ENCODE results near the gene NR6A1.

The NR6A1 gene

DNA sequence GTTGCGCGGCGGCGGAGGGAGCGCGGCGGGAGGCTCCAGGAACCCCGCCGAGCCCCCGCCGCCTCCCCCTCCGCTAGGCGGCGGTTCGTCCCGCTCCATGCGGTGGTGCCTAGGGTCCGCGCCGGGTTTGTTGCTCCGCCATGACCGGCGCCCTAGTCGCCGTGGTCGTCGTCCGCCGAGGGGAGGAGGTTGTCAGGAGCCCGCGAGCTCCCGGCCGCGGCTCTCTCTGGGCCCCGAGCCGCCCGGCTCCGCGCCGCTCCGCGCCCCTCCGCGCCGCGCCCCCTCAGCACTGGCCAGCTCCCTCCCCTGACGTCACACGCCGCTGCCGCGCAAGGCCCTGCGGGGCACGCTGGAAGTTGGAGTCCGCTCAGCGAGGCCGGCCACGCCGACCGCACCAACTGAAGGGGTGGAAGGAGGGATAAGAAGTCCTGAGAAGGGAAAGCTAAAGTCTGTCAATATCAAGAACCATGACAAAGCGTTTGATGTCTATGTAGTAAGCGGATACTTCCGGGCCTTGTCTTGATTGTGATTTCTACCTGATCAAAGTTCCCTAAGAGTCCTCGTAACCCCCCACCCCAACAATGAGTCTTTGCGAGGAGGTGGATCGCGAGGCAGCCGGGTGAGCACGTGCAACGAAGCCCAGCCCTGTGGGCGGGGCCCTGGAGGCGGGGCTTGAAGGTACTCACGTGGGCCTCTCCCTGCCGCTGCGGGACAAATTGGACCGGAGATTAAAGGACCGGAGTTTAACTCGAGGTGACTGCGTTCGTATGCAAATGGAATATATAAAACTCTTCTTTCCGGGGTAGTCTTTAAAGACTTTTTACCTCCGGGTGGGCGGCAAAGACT, at the start of gene NR6A1:
NR6A1 (minus strand) TSS at position 291 of the 846 bp plus-strand sequence.
- Histone ChIP-seq H3K9ac (no peak within 1 kb of the TSS), H3K27me3 (ENCODE audit: control insufficient read depth, insufficient read depth, low read length) (no peaks in the 10 kb centered on the region), H3K4me1 (no peaks in the 10 kb centered on the region), H3K27ac (peak within 1 kb of the TSS; percentile 70), H3K4me3 (ENCODE audit: low read depth, low read length) (peak within 1 kb of the TSS; percentile 76), H2AFZ (peak within 1 kb of the TSS; percentile 79), H3K79me2 (no peaks in the 10 kb centered on the region), H3K4me2 (ENCODE audit: low read length) (peak within 1 kb of the TSS; percentile 90), H3K9me3 (ENCODE audit: control insufficient read depth, low read length) (no peaks in the 10 kb centered on the region), H3K36me3 (ENCODE audit: control insufficient read depth, insufficient read depth, low read length) (no peaks in the 10 kb centered on the region)
- TF ChIP-seq, protein P1, sequence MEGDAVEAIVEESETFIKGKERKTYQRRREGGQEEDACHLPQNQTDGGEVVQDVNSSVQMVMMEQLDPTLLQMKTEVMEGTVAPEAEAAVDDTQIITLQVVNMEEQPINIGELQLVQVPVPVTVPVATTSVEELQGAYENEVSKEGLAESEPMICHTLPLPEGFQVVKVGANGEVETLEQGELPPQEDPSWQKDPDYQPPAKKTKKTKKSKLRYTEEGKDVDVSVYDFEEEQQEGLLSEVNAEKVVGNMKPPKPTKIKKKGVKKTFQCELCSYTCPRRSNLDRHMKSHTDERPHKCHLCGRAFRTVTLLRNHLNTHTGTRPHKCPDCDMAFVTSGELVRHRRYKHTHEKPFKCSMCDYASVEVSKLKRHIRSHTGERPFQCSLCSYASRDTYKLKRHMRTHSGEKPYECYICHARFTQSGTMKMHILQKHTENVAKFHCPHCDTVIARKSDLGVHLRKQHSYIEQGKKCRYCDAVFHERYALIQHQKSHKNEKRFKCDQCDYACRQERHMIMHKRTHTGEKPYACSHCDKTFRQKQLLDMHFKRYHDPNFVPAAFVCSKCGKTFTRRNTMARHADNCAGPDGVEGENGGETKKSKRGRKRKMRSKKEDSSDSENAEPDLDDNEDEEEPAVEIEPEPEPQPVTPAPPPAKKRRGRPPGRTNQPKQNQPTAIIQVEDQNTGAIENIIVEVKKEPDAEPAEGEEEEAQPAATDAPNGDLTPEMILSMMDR (IDR thresholded peaks at IDR 0.05), result peak; percentile 20

DNA sequence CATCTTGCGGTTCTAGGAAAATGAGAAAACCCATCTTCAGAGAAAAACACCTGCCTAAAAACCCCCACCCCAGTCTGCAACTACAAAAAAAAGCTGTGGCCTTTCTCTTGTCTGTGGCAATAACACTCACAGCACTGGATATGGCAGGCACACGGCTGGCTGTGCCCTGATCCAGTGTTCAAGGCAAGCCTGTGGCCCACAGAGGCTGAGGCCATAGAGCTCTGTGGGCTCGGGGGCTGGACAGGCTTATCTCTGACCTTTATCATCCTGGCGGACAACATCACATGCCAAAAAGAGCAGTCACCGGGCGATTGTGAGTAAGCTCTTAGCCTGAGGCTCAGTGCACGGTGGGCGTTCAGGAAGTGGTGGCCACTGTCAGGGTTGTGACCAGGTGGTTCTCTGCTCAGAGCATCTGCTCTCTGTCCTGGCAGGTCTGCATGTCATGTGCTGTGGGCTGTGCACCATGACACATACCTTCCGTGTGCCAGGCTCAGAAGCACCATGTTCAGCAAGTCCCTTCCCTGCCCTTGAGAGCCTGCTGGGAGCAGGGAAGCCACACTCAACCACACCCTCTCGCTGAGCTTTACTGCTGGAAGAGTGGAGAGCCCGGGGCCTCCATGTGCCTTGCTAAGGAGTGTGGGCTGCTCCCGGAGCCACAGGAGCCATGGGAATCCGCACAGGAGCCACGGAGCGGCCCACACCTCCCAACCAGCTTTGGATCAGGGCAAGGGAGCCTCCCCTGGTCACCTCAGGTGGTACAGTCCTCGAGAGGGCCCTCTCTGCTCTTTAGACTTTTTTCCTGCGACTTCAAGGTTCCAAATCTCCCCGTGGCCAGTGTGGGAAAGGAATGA, 47.5 kb upstream of the NR6A1 start:
- Histone ChIP-seq H3K27me3 (ENCODE audit: control insufficient read depth, insufficient read depth, low read length) (no peaks in the 10 kb centered on the region), H3K4me3 (ENCODE audit: low read depth, low read length) (no peak overlapping the region), H2AFZ (no peak overlapping the region), H3K9ac (no peak overlapping the region), H3K27ac (no peak overlapping the region), H3K4me2 (ENCODE audit: low read length) (no peak overlapping the region), H3K9me3 (ENCODE audit: control insufficient read depth, low read length) (no peaks in the 10 kb centered on the region), H3K4me1 (no peaks in the 10 kb centered on the region), H3K79me2 (no peaks in the 10 kb centered on the region), H3K36me3 (ENCODE audit: control insufficient read depth, insufficient read depth, low read length) (no peaks in the 10 kb centered on the region)
- TF ChIP-seq, protein P1 (IDR thresholded peaks at IDR 0.05), result no peak

DNA sequence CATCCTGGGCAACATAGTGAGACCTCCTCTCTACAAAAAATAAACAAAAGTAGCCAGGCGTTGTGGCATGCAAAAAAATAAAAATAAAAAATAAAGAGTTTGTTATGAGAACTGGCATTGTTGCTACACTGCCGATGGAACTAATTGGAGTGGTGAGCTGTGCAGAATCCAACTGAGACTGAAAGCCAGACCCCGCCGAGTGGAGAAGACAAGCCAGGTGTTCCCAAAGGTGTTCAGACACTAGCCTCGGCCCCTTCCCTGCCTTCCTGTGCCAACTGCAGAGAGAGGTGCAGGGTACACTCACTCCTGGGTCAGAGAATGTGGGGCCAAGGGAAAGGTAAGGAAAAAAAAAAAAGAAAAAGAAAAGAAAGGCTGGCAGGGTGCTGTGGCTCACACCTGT, 44.5 kb upstream of the NR6A1 start:
- no peak overlapping the region for H2AFZ ChIP-seq
- TF ChIP-seq, protein P1 (IDR thresholded peaks at IDR 0.05), result no peak
- H3K4me3 ChIP-seq (ENCODE audit: low read depth, low read length), result no peak overlapping the region
- no peak overlapping the region for H3K27ac ChIP-seq
- H3K9ac ChIP-seq, result no peak overlapping the region
- no peaks in the 10 kb centered on the region for H3K79me2 ChIP-seq
- no peaks in the 10 kb centered on the region for H3K9me3 ChIP-seq (ENCODE audit: control insufficient read depth, low read length)
- H3K4me2 ChIP-seq (ENCODE audit: low read length), result no peak overlapping the region
- H3K36me3 ChIP-seq (ENCODE audit: control insufficient read depth, insufficient read depth, low read length), result no peaks in the 10 kb centered on the region
- no peaks in the 10 kb centered on the region for H3K27me3 ChIP-seq (ENCODE audit: control insufficient read depth, insufficient read depth, low read length)
- no peaks in the 10 kb centered on the region for H3K4me1 ChIP-seq

DNA sequence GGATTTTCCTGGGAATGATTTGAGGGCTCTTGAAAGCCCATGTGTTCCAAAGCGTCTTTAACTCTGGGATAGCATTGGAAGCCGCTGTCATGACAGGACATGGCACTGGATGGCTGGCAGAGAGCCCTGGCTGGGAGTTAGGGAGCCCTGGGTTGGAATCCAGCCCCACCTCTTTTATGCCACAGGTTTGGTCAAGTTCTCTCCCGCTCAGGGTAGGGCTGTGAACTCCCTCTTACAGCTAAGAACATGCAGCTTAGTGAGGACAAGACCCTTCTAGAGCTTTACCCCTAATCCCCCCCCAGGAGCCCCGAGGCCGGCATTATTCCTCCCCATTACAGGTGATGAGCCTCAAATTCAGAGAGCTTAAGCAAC, 43.0 kb upstream of the NR6A1 start:
- Histone ChIP-seq H3K9ac (no peak overlapping the region), H3K27me3 (ENCODE audit: control insufficient read depth, insufficient read depth, low read length) (no peaks in the 10 kb centered on the region), H2AFZ (no peak overlapping the region), H3K36me3 (ENCODE audit: control insufficient read depth, insufficient read depth, low read length) (no peaks in the 10 kb centered on the region), H3K4me1 (no peaks in the 10 kb centered on the region), H3K4me2 (ENCODE audit: low read length) (no peak overlapping the region), H3K9me3 (ENCODE audit: control insufficient read depth, low read length) (no peaks in the 10 kb centered on the region), H3K27ac (no peak overlapping the region), H3K4me3 (ENCODE audit: low read depth, low read length) (no peak overlapping the region), H3K79me2 (no peaks in the 10 kb centered on the region)
- TF ChIP-seq, protein P1 (IDR thresholded peaks at IDR 0.05), result no peak

All from parathyroid adenoma (tissue), 2 donors.